ENCODE data around the gene MEGF10.

Gene MEGF10

GRCh38 chr5:127343313-127343712 lies 52.7 kb downstream of the MEGF10 start:
- Histone ChIP-seq H3K4me1 (ENCODE audit: insufficient read depth, low read length) (peaks cover 11% of the 10 kb centered on the region), H3K4me3 (ENCODE audit: low read length) (no peak overlapping the region), H2AFZ (ENCODE audit: low read depth, low read length) (no peak overlapping the region), H3K36me3 (ENCODE audit: insufficient read depth, low read length) (peaks cover 16% of the 10 kb centered on the region), H3K27me3 (ENCODE audit: insufficient read depth, low read length) (no peaks in the 10 kb centered on the region), H3K9me3 (ENCODE audit: low read length) (no peaks in the 10 kb centered on the region)

- Histone ChIP-seq H3K36me3 (ENCODE audit: insufficient read depth, low read length) (peaks cover 16% of the 10 kb centered on the region), H3K27me3 (ENCODE audit: insufficient read depth, low read length) (no peaks in the 10 kb centered on the region), H3K4me3 (ENCODE audit: low read length) (no peak overlapping the region), H3K9me3 (ENCODE audit: low read length) (no peaks in the 10 kb centered on the region), H2AFZ (ENCODE audit: low read depth, low read length) (no peak overlapping the region), H3K4me1 (ENCODE audit: insufficient read depth, low read length) (peaks cover 8% of the 10 kb centered on the region)
Measured at GRCh38 chr5:127343866-127344265, 53.3 kb downstream of the MEGF10 start.

- Histone ChIP-seq H3K4me1 (ENCODE audit: insufficient read depth, low read length) (peaks cover 8% of the 10 kb centered on the region), H3K27me3 (ENCODE audit: insufficient read depth, low read length) (no peaks in the 10 kb centered on the region), H3K4me3 (ENCODE audit: low read length) (no peak overlapping the region), H2AFZ (ENCODE audit: low read depth, low read length) (no peak overlapping the region), H3K9me3 (ENCODE audit: low read length) (no peaks in the 10 kb centered on the region), H3K36me3 (ENCODE audit: insufficient read depth, low read length) (peaks cover 16% of the 10 kb centered on the region)
Measured at GRCh38 chr5:127344931-127345330, 54.3 kb downstream of the MEGF10 start.

- Histone ChIP-seq H3K36me3 (ENCODE audit: insufficient read depth, low read length) (no peaks in the 10 kb centered on the region), H3K4me3 (ENCODE audit: low read length) (no peak overlapping the region), H3K4me1 (ENCODE audit: insufficient read depth, low read length) (peaks cover 24% of the 10 kb centered on the region), H3K9me3 (ENCODE audit: low read length) (no peaks in the 10 kb centered on the region), H3K27me3 (ENCODE audit: insufficient read depth, low read length) (no peaks in the 10 kb centered on the region), H2AFZ (ENCODE audit: low read depth, low read length) (no peak overlapping the region)
Measured at GRCh38 chr5:127351418-127351817, 60.8 kb downstream of the MEGF10 start.

GRCh38 chr5:127352068-127352467 lies 61.5 kb downstream of the MEGF10 start:
- Histone ChIP-seq H3K4me1 (ENCODE audit: insufficient read depth, low read length) (peaks cover 28% of the 10 kb centered on the region), H3K27me3 (ENCODE audit: insufficient read depth, low read length) (no peaks in the 10 kb centered on the region), H3K36me3 (ENCODE audit: insufficient read depth, low read length) (no peaks in the 10 kb centered on the region), H2AFZ (ENCODE audit: low read depth, low read length) (no peak overlapping the region), H3K4me3 (ENCODE audit: low read length) (no peak overlapping the region), H3K9me3 (ENCODE audit: low read length) (no peaks in the 10 kb centered on the region)

GRCh38 chr5:127353327-127353726 lies 62.7 kb downstream of the MEGF10 start:
- no peaks in the 10 kb centered on the region for H3K27me3 ChIP-seq (ENCODE audit: insufficient read depth, low read length)
- peaks cover 31% of the 10 kb centered on the region for H3K4me1 ChIP-seq (ENCODE audit: insufficient read depth, low read length)
- H3K4me3 ChIP-seq (ENCODE audit: low read length): no peak overlapping the region
- no peak overlapping the region for H2AFZ ChIP-seq (ENCODE audit: low read depth, low read length)
- H3K9me3 ChIP-seq (ENCODE audit: low read length): no peaks in the 10 kb centered on the region
- no peaks in the 10 kb centered on the region for H3K36me3 ChIP-seq (ENCODE audit: insufficient read depth, low read length)

- no peaks in the 10 kb centered on the region for H3K36me3 ChIP-seq (ENCODE audit: insufficient read depth, low read length)
- H2AFZ ChIP-seq (ENCODE audit: low read depth, low read length): no peak overlapping the region
- H3K4me3 ChIP-seq (ENCODE audit: low read length): no peak overlapping the region
- H3K27me3 ChIP-seq (ENCODE audit: insufficient read depth, low read length): no peaks in the 10 kb centered on the region
- H3K9me3 ChIP-seq (ENCODE audit: low read length): no peaks in the 10 kb centered on the region
- peaks cover 31% of the 10 kb centered on the region for H3K4me1 ChIP-seq (ENCODE audit: insufficient read depth, low read length)
Measured at GRCh38 chr5:127353796-127354195, 63.2 kb downstream of the MEGF10 start.

GRCh38 chr5:127355337-127355736 lies 64.7 kb downstream of the MEGF10 start:
- H3K36me3 ChIP-seq (ENCODE audit: insufficient read depth, low read length): no peaks in the 10 kb centered on the region
- peak overlapping the region; percentile 23 for H3K4me3 ChIP-seq (ENCODE audit: low read length)
- peaks cover 31% of the 10 kb centered on the region for H3K4me1 ChIP-seq (ENCODE audit: insufficient read depth, low read length)
- H3K9me3 ChIP-seq (ENCODE audit: low read length): no peaks in the 10 kb centered on the region
- H3K27me3 ChIP-seq (ENCODE audit: insufficient read depth, low read length): no peaks in the 10 kb centered on the region
- H2AFZ ChIP-seq (ENCODE audit: low read depth, low read length): peak overlapping the region; percentile 55

GRCh38 chr5:127358284-127358683 lies 67.7 kb downstream of the MEGF10 start:
- no peaks in the 10 kb centered on the region for H3K9me3 ChIP-seq (ENCODE audit: low read length)
- no peaks in the 10 kb centered on the region for H3K27me3 ChIP-seq (ENCODE audit: insufficient read depth, low read length)
- no peaks in the 10 kb centered on the region for H3K36me3 ChIP-seq (ENCODE audit: insufficient read depth, low read length)
- no peak overlapping the region for H2AFZ ChIP-seq (ENCODE audit: low read depth, low read length)
- H3K4me1 ChIP-seq (ENCODE audit: insufficient read depth, low read length): peaks cover 31% of the 10 kb centered on the region
- no peak overlapping the region for H3K4me3 ChIP-seq (ENCODE audit: low read length)

GRCh38 chr5:127358740-127359139 lies 68.1 kb downstream of the MEGF10 start:
- H3K36me3 ChIP-seq (ENCODE audit: insufficient read depth, low read length): no peaks in the 10 kb centered on the region
- no peak overlapping the region for H2AFZ ChIP-seq (ENCODE audit: low read depth, low read length)
- H3K4me1 ChIP-seq (ENCODE audit: insufficient read depth, low read length): peaks cover 31% of the 10 kb centered on the region
- no peaks in the 10 kb centered on the region for H3K9me3 ChIP-seq (ENCODE audit: low read length)
- no peak overlapping the region for H3K4me3 ChIP-seq (ENCODE audit: low read length)
- no peaks in the 10 kb centered on the region for H3K27me3 ChIP-seq (ENCODE audit: insufficient read depth, low read length)

GRCh38 chr5:127359502-127359901 lies 68.9 kb downstream of the MEGF10 start:
- Histone ChIP-seq H2AFZ (ENCODE audit: low read depth, low read length) (no peak overlapping the region), H3K9me3 (ENCODE audit: low read length) (no peaks in the 10 kb centered on the region), H3K27me3 (ENCODE audit: insufficient read depth, low read length) (no peaks in the 10 kb centered on the region), H3K4me3 (ENCODE audit: low read length) (no peak overlapping the region), H3K36me3 (ENCODE audit: insufficient read depth, low read length) (no peaks in the 10 kb centered on the region), H3K4me1 (ENCODE audit: insufficient read depth, low read length) (peaks cover 27% of the 10 kb centered on the region)

GRCh38 chr5:127363403-127363802 lies 72.8 kb downstream of the MEGF10 start:
- H3K36me3 ChIP-seq (ENCODE audit: insufficient read depth, low read length): no peaks in the 10 kb centered on the region
- H3K4me1 ChIP-seq (ENCODE audit: insufficient read depth, low read length): no peaks in the 10 kb centered on the region
- no peak overlapping the region for H3K4me3 ChIP-seq (ENCODE audit: low read length)
- H3K9me3 ChIP-seq (ENCODE audit: low read length): no peaks in the 10 kb centered on the region
- no peaks in the 10 kb centered on the region for H3K27me3 ChIP-seq (ENCODE audit: insufficient read depth, low read length)
- H2AFZ ChIP-seq (ENCODE audit: low read depth, low read length): no peak overlapping the region

GRCh38 chr5:127367029-127367428 lies 76.4 kb downstream of the MEGF10 start:
- Histone ChIP-seq H3K36me3 (ENCODE audit: insufficient read depth, low read length) (no peaks in the 10 kb centered on the region), H3K9me3 (ENCODE audit: low read length) (no peaks in the 10 kb centered on the region), H3K4me3 (ENCODE audit: low read length) (no peak overlapping the region), H2AFZ (ENCODE audit: low read depth, low read length) (no peak overlapping the region), H3K27me3 (ENCODE audit: insufficient read depth, low read length) (no peaks in the 10 kb centered on the region), H3K4me1 (ENCODE audit: insufficient read depth, low read length) (peaks cover 11% of the 10 kb centered on the region)

GRCh38 chr5:127367946-127368465 lies 77.4 kb downstream of the MEGF10 start:
- no peaks in the 10 kb centered on the region for H3K9me3 ChIP-seq (ENCODE audit: low read length)
- H3K4me3 ChIP-seq (ENCODE audit: low read length): no peak overlapping the region
- peaks cover 11% of the 10 kb centered on the region for H3K4me1 ChIP-seq (ENCODE audit: insufficient read depth, low read length)
- no peaks in the 10 kb centered on the region for H3K36me3 ChIP-seq (ENCODE audit: insufficient read depth, low read length)
- H3K27me3 ChIP-seq (ENCODE audit: insufficient read depth, low read length): no peaks in the 10 kb centered on the region
- no peak overlapping the region for H2AFZ ChIP-seq (ENCODE audit: low read depth, low read length)
